Stimulated activated CD4-positive, alpha-beta T cell treated with anti-CD3 and anti-CD28 coated beads, Interleukin-1b, Interleukin-23, amount 100 ng/mL, for 48 hours (primary cell): Measurements from ENCODE around the gene WDR17.

Source experiments
- DNase-seq: peaks from one replicate; pipeline ENCODE4 v3.0.0-alpha.2; 2020

WDR17 gene

DNA sequence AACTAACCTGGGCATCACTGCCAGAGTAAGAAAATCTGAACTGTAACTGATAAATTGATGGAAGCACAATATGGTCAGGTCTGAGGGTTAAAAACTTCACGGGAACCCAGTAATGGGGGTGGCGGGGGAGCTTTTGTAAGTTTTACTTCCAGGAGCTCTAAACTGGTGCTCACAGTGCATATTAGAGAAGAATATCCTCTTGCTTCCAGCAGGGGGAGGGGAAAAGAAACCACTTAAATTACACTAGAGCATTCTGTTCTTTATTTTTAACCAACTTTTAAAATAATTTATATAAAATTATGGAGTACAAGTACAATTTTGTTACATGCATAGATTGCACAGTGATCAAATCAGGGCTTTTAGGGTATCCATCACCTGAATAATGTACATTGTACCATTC, 33.7 kb downstream of the WDR17 start:
- no peak for DNase-seq

DNA sequence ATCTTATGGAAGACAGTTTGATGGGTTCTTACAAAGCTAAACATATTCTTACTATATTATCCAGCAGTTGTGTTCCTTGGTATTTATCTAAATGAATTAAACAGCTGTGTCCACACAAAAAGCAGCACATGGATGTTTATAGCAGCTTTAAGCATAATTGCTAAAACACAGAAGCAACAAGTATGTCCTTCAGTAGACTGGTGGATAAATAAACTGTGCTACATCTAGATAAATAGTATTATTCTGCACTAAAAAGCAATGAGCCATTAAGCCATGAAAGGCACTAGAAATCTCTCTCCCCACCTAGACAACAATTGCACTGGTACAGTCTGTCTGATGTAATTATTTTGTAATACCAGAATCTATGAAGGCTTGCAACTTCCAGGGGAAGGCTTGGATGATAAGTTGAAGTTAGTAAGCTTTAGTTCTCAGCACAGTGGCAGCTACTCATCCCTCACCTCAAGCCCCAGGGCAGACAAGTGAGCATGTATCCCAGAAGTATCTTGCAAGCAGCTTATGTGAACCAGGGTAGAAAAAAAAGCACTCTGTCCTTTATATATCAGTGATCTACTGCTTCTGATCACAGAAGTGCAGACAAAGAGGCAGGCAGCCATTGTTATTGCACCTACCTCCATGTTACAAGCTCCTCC, 36.9 kb downstream of the WDR17 start:
- no peak for DNase-seq

DNA sequence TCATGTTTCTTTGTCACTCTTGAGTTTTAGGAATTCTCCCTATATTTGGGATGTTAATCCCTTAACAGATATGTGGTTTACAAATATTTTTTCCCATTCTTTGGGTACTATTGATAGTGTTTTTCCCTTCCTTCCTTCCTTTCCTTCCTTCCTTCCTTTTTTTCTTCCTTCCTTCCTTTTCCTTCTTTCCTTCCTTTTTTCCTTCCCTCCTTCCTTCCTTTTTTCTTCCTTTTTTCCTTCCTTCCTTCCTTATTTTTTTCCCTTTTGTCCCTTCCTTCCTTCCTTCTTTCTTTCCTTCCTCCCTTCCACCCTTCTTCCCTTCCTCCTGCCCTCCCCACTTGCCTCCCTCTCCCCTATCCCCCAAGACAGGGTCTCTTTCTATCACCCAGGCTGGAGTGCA, 42.1 kb downstream of the WDR17 start:
- no peak for DNase-seq

DNA sequence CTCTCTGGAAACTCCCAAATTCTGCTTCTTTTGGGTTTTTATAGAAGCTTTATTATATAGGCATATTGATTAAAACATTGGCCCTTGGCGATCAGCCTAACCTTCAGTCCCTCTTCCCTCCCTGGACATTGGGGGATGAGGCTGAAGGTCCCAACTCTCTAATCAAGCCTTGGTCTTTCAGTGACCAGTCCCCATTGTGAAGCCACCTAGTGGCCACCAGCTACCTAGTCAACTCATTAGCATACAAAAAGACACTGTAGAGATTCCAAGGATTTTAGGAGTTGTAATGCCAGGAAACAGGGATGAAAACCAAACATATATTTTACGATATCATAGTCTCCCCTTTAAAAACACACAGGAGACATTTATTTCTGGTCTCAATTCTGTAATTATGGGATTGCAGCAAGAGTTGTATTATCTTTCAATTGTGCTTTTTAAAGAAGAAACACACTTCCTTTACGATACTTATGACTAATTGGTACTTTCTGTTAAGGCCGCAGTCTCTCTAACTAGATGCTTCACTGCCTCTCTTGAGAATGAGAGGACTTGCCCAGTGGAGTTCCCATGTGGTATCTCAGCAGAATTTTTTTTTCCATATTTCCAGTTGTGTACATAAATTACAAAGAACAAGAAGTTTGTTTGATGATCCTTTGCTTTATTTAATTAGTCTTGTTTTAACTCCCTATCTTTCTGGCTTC, 58.2 kb downstream of the WDR17 start:
- DNase-seq: no peak

DNA sequence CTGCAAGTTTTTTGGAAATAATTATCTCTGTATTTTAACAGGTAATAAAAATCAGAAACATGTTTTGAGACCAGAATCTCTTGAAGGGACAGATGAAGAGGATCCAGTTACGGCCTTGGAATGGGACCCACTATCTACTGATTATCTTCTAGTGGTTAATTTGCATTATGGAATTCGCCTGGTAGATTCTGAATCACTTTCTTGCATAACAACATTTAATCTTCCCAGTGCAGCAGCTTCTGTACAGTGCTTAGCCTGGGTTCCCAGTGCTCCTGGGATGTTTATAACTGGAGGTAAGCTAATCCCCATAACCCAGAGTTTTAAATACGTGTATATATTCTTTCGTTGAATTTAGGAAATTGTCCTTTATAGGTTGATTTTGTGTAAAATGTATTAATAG, 59.4 kb downstream of the WDR17 start:
- no peak for DNase-seq

DNA sequence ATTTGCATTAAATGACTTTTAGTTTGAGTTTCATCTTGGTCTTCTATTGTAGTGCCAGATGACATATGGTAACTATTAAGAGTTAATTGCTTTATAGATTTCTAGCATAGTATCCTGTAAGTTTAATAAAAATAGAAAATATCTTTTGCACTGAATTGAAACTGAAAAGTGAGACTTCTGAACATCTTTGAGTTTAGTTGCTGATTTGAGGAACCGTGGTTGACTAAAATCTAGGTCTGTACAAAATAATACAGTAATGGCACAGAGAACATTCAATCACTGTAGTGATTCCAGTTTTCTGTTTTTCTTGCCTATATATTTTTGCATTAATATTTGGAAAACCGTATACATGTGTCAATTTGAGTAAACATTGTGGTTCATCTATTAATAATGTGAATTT, 69.0 kb downstream of the WDR17 start:
- no peak for DNase-seq

DNA sequence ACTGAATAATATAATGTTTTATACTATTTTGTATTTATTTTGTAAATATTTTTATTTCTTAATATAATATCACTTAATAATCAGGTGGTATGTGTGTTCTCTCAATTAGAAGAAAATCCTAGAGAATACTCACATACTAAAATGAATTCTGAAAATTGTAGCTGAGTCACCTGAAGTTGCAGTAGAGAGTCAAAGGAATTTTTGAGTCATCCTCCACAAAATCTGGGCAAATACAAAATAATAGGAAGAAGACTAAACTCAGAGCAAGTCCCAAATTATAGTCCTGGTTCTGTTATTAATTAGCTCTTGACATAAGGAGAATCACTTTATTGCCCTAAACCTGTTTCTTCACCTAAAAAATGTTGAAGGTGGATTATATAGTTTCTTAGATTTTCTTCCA, 72.0 kb downstream of the WDR17 start:
- no peak for DNase-seq

DNA sequence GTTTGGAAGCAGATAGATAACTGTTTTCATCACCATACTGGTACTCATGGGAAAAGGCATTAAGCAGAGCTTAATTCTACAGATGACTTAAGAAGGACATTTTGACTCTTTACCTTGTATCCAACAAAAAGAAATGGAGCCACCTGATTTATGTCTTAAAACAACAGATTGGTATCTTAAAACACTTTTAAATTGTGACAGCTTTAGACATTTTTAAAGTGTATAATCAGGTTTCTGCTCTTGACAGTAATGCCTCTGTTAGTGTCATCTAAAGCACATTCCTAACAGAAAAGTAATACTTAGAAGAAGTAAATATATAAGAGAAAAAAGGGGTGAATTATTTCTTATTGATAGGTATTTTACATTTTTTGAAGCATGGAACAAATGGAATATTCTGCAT, 73.9 kb downstream of the WDR17 start:
- DNase-seq: no peak

DNA sequence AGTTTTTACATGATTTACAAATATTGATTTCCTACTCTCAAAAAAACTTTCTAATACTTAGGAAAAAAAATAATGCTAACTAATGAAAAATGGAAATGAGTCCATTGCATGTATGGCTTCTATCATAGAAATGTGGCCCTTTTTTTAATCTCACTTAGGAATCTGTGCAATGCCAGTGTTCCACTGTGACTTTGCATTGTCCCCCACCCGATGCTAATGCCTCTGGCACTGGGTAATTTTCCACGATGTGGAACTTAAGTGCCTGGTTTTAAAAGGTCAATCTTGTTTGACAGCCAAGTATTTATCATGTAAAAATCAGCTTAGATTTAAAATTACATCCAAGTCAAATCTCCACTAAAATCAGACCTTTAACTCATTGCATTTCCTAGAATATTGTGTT, 76.6 kb downstream of the WDR17 start:
- no peak for DNase-seq

DNA sequence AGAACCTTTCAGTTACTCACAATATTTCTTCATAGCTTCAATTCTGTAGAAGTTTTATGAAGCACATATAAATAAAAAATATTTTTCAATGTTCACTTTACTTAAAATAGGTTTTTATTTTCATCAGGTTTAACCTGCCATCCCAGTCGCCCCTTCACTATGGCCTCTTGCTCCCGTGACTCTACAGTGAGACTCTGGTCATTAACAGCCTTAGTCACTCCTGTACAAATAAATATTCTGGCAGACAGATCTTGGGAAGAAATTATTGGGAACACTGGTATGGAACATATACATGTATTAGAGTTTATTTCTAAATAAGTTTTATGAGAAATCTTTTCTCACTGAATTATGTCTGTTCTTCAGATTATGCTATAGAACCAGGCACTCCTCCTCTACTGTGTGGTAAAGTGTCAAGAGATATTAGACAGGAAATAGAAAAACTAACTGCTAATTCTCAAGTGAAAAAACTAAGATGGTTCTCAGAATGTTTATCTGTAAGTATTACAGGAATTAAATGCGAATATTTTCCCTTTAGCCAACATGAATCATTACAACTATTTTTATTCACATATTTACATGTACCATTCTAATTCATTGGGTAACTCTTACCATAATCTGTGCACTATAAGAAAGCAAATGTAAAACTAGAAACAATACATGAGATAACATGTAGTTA, 84.2 kb downstream of the WDR17 start:
- DNase-seq: no peak

DNA sequence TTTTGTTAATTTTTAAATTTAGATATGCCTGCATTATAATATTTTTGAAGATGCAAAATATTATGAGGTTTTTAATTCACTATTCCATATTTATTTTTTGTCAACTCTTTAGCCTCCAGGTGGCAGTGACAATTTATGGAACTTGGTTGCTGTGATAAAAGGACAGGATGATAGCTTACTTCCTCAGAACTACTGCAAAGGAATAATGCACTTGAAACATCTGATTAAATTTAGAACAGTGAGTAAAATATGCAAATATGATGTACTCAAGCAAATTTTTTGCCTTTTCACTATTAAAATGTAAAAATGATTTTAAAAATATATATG, 84.7 kb downstream of the WDR17 start:
- no peak for DNase-seq

DNA sequence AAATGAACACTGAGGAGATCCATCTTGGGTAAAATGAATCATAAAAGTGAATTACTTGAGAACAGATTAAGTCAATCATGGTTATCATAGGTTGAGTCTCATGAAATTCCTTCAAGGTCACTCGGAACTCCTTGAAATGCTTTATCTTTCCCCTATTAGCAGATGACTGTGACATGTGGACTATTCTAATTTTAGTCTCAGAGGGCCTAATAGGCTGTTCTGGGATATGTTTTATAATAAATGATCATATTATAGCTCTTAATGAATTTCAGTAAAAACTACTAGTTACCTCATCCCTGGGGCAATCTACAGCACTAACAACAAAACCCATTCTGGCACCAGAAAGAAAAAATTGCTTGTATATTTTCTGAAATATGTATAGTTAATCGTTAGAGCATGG, 85.1 kb downstream of the WDR17 start:
- no peak for DNase-seq

DNA sequence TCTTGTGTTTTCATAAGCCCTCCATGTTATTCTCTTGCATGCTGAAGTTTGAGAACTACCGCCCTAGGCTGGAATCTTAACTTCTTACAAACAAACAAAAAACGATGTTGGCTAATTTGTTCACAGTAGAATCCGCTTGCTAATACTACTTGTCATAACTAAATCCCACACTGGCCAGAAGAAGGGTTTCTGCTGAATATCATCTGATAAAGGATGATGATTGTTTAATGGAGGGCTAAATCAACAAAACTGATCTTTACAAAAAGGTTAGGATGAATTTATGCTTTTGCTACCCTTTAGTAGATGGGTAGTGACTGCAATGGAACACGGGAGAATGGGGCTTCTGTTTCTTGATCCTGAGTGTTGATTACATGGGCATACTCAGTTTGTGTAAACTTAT, 87.5 kb downstream of the WDR17 start:
- DNase-seq: no peak

DNA sequence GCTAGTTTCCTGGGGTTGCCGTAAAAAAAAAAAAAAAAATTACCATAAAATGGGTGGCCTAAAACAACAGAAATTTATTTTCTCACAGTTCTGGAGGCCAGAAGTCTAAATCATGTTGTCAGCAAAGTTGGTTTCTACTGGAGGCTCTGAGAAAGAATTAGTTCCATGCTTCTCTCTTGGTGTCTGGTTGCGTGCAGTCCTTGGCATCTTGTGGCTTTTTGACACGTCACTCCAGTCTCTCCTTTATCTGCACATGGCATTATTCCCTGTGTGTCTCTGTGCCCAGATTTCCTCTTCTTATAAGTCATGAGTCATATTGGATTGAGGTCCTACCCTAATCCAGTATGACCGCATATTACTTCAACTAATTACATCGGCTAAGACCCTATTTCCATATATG, 91.0 kb downstream of the WDR17 start:
- DNase-seq: no peak

DNA sequence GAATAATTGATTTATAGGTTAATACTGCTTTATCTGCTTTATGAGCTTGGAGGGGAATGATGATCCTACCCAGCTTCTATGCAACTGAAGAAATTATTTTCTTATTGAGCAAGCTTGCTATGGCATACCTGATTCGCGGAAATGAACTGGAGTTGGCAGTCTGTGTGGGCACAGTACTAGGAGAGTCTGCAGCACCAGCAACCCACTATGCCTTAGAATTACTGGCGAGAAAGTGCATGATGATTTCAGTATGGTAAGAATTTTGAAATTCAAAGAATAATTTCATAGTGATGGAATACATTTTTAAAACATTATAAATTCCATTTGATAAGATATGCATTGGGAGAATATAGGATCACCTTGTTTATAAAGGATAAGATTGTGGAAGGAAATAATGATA, 97.4 kb downstream of the WDR17 start:
- no peak for DNase-seq

DNA sequence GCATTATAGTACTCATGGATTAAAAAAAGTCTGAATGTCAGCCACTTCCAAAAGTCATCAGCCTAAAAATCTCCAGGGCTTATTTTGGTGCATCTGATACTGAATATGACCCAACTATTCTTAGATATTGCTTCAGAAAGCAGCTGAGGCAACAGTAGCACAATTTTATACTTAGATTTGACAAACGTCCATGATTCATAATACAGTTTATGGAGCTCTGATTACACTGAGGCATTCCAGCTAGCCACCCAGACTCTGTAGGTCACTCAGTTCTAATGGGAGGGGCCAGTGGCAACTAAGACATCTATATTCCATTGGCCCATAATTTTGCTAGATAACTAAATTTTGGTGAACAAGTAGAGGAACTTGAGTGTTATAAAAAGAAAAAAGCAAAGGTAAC, 119.4 kb downstream of the WDR17 start:
- no peak for DNase-seq

DNA sequence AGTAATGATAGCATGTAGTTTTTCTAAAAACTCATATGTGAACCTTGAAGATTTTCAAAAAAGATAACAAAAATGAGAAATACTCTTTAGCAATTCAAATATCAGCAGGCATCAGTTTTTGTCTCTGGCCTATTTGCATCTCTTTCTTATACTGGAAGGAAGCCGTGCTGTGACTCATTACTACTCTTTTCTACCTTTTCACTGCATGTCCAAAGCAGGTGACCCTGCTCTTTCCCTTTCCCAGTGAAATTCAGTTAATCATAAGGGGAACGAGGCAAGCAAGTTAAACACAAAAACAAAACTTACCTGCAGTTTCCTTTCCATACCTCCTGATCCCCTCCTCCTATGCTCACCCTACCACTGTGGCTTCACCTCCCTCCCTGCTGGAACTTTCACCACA, 120.4 kb downstream of the WDR17 start:
- no peak for DNase-seq

DNA sequence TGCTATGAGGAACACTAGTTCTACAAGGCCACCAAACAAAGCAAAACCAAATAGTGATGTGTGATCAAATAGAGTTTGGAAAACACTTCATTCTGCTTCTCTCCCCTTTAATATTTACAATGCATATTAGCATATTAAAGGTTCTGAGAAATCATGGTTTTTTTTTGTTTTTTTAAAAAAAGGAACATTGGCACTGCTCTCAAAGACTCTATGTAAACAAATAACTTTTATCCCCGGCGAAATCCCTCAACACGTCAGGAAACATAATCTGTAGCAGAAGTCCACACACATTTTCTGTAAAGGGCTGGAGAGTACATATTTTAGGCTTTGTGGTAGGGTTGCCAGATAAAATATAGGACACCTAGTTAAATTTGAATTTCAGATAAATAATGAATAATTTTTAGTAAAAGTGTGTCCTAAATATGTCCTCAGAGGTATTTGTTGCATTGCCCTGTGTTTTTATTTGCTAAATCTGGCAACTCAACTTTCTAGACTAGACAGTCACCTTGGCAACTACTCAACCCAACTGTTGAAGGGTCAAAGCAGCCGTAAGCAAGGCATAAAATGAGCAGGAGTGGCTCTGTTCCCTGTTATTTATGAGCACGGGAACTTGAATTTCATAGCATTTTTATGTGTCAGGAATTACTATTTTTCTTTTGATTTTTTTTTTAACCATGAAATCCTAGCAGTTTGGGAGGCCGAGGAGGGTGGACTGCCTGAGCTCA, 121.2 kb downstream of the WDR17 start:
- DNase-seq: no peak

DNA sequence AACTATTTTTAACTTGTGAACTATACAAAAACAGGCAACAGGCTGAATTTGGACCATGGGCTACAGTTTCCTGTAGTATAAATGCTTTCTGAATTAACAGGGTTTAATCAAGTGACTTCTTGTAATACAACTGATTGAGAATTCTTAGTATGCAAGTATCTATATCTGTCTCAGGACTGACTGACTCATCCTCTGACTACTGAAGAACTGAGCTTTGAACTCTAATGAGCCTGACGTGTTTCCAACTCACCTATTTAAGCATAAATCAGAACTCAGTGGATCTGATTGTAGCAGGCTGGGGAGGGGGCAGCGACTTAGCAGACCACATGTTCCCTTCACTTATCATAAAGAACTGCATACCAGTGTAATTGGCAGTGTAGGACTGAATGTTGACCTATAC, 122.0 kb downstream of the WDR17 start:
- DNase-seq: no peak

DNA sequence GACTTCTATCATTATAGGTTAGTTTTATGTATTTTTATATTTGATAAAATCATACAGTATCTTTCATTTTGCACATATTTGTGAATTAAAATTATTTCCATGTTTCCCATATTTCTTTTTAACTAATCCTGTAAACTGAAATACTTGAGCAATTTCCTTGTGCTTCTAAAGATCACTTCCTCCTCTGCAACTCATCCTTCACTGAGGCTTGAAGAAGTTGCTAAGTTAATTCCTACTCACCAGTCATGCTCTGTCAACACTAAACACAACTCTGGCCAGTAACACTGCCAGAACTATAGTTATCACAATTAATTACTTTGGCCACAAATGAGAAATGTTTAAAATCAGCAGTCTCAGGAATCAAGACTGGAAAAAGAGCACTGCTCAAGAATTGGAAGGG, 123.0 kb downstream of the WDR17 start:
- DNase-seq: no peak

DNA sequence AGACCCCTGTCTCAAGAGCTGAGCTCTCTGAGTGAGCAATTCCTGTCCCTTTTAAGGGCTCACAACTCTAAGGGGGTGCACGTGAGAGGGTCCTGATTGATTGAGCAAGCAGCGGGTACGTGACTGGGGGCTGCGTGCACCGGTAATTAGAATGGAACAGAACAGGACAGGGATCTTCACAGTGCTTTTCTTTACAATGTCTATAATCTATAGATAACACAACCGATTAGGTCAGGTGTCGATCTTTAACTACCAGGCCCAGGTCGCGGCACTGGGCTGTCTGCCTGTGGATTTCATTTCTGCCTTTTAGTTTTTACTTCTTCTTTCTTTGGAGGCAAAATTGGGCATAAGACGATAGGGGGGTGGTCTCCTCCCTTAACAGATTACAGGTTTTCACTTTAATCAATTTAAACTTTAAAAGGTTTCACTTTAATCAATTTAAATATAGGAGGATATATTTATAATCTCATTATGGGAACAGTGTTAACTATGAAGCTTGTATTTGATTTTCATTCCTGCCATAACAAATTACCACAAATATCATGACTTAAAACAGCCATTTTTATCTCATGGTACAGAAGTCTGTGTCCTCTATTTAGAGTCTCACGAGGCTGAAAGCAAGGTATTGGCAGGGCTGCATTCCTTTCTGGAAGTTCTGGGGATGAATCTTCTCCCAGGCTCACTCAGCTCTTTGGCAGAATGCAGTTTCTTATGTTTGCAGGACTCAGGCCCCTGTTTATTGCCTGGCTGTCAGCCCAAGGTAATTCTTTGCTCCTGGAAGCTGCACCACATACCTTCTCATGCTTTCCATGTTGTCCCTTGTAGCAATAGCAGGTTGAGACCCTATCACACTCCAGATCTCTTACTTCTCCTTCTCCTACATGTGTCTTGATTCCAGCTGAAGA, 124.5 kb downstream of the WDR17 start:
- no peak for DNase-seq

DNA sequence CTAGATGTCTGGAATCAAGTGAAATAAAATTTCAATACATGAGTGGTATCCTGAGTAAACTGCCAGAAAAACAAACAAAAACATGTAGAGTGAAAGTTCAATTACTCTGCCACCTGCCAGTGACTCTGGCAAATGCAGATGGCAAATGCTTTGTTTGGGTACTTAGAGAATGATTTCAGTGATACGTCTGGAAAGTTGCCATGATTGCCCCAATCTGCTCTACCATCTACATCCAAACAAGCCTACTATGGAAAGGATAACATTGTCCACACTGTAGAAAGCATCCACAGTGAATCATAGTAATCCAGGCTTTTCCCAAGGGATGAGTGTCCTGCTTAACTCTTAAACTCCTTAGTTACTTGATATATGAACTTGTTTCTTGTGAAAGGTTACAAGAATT, 126.3 kb downstream of the WDR17 start:
- DNase-seq: no peak

DNA sequence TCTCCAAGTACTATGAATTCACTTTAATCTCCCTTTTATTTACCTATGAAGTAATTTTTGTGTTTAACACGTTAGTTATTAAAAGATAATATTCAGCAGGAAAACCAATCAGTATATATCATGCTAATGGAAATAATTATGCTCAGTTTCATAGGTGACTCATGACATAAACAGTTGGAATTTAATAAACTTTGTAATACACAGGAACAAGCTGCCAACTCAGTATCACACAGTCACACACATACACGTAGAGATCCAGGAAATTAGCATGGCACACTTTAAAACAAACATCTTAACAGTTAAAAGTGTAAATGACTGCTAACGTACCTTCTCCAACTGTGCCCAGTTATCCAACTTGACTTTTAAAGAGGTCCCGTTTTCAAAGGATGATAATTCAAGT, 127.5 kb downstream of the WDR17 start:
- DNase-seq: no peak
